ENCODE data around the gene DYNAP. TPM values are rescaled to one million over a fixed set of nuclear protein-coding genes. Genes with fewer than 3 reads are reported as not detected.

The DYNAP gene
- total RNA-seq, 1 donor from 2014 or later = not detected

DNA sequence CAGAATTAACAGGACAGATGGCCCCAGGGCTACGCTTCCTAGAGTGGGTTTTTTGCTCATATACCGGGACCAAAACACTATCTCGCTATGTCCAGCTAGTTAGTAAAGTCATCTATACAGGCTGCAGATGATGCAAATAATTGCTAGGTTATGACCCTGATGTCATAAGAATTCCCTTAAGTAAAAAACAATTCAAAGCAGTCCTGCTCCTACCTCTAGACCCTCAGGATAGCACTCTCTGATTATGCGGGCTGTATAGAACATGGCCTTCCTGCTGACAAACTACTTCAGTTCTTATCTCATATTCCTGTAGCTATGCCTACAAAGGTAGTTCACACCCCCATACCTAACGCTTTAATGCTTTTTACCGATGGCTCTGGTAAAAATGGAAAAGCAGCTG, 13.2 kb downstream of the DYNAP start:
- Mint-ChIP-seq H3K36me3 (ENCODE audit: low read depth) (no peaks in the 10 kb centered on the region), H3K27me3 (ENCODE audit: low read depth) (peaks cover 15% of the 10 kb centered on the region), H3K9me3 (ENCODE audit: low read depth) (no peaks in the 10 kb centered on the region), H3K4me3 (ENCODE audit: unreplicated experiment) (no peak overlapping the region), H3K27ac (ENCODE audit: unreplicated experiment) (no peak overlapping the region), H3K4me1 (ENCODE audit: low read depth) (peaks cover 9% of the 10 kb centered on the region)
- TF ChIP-seq, protein P1, sequence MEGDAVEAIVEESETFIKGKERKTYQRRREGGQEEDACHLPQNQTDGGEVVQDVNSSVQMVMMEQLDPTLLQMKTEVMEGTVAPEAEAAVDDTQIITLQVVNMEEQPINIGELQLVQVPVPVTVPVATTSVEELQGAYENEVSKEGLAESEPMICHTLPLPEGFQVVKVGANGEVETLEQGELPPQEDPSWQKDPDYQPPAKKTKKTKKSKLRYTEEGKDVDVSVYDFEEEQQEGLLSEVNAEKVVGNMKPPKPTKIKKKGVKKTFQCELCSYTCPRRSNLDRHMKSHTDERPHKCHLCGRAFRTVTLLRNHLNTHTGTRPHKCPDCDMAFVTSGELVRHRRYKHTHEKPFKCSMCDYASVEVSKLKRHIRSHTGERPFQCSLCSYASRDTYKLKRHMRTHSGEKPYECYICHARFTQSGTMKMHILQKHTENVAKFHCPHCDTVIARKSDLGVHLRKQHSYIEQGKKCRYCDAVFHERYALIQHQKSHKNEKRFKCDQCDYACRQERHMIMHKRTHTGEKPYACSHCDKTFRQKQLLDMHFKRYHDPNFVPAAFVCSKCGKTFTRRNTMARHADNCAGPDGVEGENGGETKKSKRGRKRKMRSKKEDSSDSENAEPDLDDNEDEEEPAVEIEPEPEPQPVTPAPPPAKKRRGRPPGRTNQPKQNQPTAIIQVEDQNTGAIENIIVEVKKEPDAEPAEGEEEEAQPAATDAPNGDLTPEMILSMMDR (IDR thresholded peaks at IDR 0.05) = no peak
- no peak for DNase-seq (ENCODE audit: low spot score)

DNA sequence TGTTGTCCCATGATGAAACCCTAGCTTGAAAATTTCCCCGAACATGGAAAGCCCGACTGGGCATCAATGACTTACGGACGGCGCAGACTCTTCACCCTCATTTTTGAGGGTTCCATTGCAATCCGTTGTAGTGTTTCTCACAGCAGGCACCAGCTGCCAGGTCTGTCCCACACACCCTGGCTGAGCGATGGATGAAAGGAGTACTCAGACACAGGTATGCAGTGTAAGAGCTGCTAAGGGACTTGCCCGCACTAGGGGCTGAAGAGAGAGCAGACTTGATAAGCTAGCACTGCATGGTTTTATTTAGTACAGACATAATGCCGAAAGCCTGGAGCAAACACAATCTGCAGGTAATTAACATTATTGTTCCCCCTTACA, 15.8 kb downstream of the DYNAP start:
- Mint-ChIP-seq H3K36me3 (ENCODE audit: low read depth) (no peaks in the 10 kb centered on the region), H3K9me3 (ENCODE audit: low read depth) (no peaks in the 10 kb centered on the region), H3K4me1 (ENCODE audit: low read depth) (peaks cover 9% of the 10 kb centered on the region), H3K4me3 (ENCODE audit: unreplicated experiment) (no peak overlapping the region), H3K27me3 (ENCODE audit: low read depth) (peaks cover 12% of the 10 kb centered on the region), H3K27ac (ENCODE audit: unreplicated experiment) (no peak overlapping the region)
- TF ChIP-seq, protein P1 (IDR thresholded peaks at IDR 0.05) = no peak
- DNase-seq (ENCODE audit: low spot score) = no peak

DNA sequence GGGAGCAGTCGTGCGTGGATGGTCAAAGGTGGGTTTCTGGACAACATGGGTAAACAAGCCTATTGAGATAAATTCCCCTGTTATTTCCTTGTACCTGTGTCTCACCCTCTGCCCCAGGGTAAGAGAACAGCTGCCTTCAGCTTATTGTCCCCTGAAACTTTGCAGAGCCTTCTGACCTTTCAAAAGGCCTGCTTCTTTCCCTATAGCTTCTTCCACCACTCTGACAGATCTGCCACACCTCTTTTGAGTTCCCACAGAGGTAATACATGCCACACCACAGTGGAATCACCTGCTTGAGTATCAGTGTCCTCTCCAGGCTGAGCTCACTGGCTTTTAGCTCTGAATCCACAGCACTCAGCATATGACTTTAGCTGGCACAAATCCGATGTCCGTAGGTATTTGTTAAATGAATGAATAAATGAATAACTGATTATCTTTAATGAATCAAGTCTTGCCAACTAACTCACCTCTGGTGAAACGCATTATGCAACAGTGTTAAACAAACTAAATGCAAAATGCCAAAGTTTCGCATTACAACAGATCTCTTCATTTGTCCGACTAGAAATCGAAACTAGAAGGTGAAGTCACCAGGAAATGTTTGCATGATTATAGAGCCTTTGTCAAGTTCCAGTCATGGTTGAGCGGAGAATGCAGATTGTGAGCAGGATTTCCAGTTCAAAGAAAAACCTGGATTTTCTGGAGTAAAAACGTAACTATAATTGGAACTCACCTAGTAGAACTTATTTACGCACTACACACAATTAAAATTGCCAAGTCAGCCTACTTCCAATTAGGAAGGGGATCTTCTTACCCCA, 16.4 kb downstream of the DYNAP start:
- H3K9me3 Mint-ChIP-seq (ENCODE audit: low read depth) = no peaks in the 10 kb centered on the region
- no peak for DNase-seq (ENCODE audit: low spot score)
- no peak overlapping the region for H3K27ac Mint-ChIP-seq (ENCODE audit: unreplicated experiment)
- H3K4me1 Mint-ChIP-seq (ENCODE audit: low read depth) = peaks cover 9% of the 10 kb centered on the region
- no peaks in the 10 kb centered on the region for H3K36me3 Mint-ChIP-seq (ENCODE audit: low read depth)
- TF ChIP-seq, protein P1 (IDR thresholded peaks at IDR 0.05) = no peak
- H3K27me3 Mint-ChIP-seq (ENCODE audit: low read depth) = peaks cover 13% of the 10 kb centered on the region
- H3K4me3 Mint-ChIP-seq (ENCODE audit: unreplicated experiment) = peak overlapping the region; percentile 20

DNA sequence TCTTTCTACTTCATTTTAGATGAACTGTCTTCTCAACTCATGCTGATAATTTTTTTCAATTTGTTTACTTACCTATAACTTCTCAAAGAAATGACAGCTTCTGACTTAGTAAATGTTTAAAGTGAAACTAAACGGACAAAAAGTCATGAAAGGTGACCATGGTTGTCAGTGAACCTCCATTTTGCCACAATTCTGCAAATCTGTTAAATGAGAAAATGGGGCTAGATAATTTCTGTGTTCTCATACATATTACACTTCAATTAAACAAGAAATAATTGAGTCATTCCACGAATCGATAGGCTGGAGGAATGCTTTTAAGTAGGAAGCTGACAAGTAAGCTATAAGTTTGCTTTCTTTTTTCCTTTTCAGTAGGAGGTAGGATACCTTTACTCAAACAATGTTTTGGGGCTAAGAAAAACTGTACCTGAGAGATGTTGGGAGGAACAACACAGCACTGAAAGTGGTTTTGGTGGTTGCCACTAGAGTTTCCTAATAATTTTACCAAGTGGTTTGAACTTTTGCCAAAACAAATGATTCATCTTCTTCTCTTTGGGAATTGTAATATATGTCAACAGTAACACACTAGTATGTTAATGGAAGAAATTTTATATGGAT, 17.1 kb downstream of the DYNAP start:
- TF ChIP-seq, protein P1 (IDR thresholded peaks at IDR 0.05) = no peak
- no peaks in the 10 kb centered on the region for H3K36me3 Mint-ChIP-seq (ENCODE audit: low read depth)
- peaks cover 9% of the 10 kb centered on the region for H3K4me1 Mint-ChIP-seq (ENCODE audit: low read depth)
- no peak overlapping the region for H3K27ac Mint-ChIP-seq (ENCODE audit: unreplicated experiment)
- H3K9me3 Mint-ChIP-seq (ENCODE audit: low read depth) = no peaks in the 10 kb centered on the region
- no peak overlapping the region for H3K4me3 Mint-ChIP-seq (ENCODE audit: unreplicated experiment)
- DNase-seq (ENCODE audit: low spot score) = no peak
- H3K27me3 Mint-ChIP-seq (ENCODE audit: low read depth) = peaks cover 18% of the 10 kb centered on the region

DNA sequence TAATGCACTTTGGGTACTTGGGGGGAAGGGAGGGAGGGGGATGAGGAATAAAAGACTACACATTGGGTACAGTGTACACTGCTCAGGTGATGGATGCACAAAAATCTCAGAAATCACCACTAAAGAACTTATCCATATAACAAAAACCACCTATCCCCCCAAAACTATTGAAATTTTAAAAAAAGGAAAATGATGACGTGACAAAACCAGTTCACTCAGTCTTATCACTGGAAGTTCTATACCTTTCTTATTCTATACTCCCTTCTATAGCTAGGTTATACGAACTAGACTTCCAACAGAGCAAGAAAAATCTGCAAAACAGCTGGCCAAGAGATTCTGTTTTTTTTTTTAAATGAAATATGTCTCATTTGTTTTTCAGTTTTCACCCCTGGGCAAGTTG, 20.8 kb downstream of the DYNAP start:
- TF ChIP-seq, protein P1 (IDR thresholded peaks at IDR 0.05) = no peak
- Mint-ChIP-seq H3K9me3 (ENCODE audit: low read depth) (peaks cover 2% of the 10 kb centered on the region), H3K4me3 (ENCODE audit: unreplicated experiment) (no peak overlapping the region), H3K27ac (ENCODE audit: unreplicated experiment) (no peak overlapping the region), H3K27me3 (ENCODE audit: low read depth) (peaks cover 15% of the 10 kb centered on the region), H3K4me1 (ENCODE audit: low read depth) (peaks cover 9% of the 10 kb centered on the region), H3K36me3 (ENCODE audit: low read depth) (no peaks in the 10 kb centered on the region)
- DNase-seq (ENCODE audit: low spot score) = no peak
